ENCODE results near the gene MRPL2.

DNA sequence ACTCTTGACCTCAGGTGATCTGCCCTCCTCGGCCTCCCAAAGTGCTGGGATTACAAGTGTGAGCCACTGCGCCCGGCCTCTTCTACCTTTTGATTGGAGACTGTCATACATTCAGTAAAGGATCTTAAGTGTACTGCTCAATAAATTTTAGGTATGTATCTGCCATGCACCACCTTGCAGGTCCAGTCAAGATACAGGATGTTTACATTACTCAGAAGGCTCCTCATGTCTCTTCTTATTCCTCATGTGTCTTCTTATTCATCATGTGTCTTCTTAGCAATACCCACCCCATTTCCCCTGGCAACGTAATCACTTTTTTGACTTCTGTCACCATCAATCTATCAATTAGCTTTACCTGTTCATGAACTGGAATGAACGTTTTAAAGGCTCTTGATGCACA is 53.4 kb downstream of the MRPL2 start:
- TF ChIP-seq, protein P1, sequence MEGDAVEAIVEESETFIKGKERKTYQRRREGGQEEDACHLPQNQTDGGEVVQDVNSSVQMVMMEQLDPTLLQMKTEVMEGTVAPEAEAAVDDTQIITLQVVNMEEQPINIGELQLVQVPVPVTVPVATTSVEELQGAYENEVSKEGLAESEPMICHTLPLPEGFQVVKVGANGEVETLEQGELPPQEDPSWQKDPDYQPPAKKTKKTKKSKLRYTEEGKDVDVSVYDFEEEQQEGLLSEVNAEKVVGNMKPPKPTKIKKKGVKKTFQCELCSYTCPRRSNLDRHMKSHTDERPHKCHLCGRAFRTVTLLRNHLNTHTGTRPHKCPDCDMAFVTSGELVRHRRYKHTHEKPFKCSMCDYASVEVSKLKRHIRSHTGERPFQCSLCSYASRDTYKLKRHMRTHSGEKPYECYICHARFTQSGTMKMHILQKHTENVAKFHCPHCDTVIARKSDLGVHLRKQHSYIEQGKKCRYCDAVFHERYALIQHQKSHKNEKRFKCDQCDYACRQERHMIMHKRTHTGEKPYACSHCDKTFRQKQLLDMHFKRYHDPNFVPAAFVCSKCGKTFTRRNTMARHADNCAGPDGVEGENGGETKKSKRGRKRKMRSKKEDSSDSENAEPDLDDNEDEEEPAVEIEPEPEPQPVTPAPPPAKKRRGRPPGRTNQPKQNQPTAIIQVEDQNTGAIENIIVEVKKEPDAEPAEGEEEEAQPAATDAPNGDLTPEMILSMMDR (IDR thresholded peaks at IDR 0.05; ENCODE audit: control extremely low read depth in 1 of 3, insufficient read depth in 1 of 3, low read depth in 1 of 3, low read length in 3 of 3): no peak
- TF ChIP-seq SUZ12 (IDR thresholded peaks at IDR 0.05; ENCODE audit: low read length): no peak
- no peak for TF ChIP-seq EZH2 (IDR thresholded peaks at IDR 0.05; ENCODE audit: low read depth, low read length, severe bottlenecking)
- no peak for TF ChIP-seq JUND (IDR thresholded peaks at IDR 0.05; ENCODE audit: low read length)
- TF ChIP-seq RXRA (IDR thresholded peaks at IDR 0.05; ENCODE audit: insufficient read depth, low read depth, low read length): no peak
- TF ChIP-seq, protein P2, sequence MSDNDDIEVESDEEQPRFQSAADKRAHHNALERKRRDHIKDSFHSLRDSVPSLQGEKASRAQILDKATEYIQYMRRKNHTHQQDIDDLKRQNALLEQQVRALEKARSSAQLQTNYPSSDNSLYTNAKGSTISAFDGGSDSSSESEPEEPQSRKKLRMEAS (IDR thresholded peaks at IDR 0.05): no peak
- no peak for TF ChIP-seq JUN (IDR thresholded peaks at IDR 0.05; ENCODE audit: low read depth, low read length)
- TF ChIP-seq RAD21 (IDR thresholded peaks at IDR 0.05 in 1 of 2, conservative IDR thresholded peaks at IDR 0.05 in 1 of 2; ENCODE audit: low read depth in 2 of 2, low read length in 2 of 2): no peak
- no peak for TF ChIP-seq CBX5 (IDR thresholded peaks at IDR 0.05; ENCODE audit: low read depth, low read length)
- TF ChIP-seq POLR2A (IDR thresholded peaks at IDR 0.05; ENCODE audit: control extremely low read depth in 1 of 2, low read depth in 2 of 2, low read length in 2 of 2): no peak
- TF ChIP-seq TAF1 (IDR thresholded peaks at IDR 0.05; ENCODE audit: low read depth, low read length): no peak
